Stimulated activated CD4-positive, alpha-beta T cell treated with anti-CD3 and anti-CD28 coated beads, Interleukin-4, amount 100 ng/mL, for 24 hours (primary cell): ENCODE results near the gene SLC7A9.
"Not testable (repeated sequence)": the region's sequence is repeated elsewhere in the genome, so short reads cannot be mapped to it uniquely, and the experiment has no call there.

Experiments
- DNase-seq: peaks from one replicate; pipeline ENCODE4 v3.0.0-alpha.2; 2020

Gene SLC7A9

GRCh38 chr19:32824191-32824751 is 45.3 kb downstream of the SLC7A9 start:
- DNase-seq = no peak

- no peak for DNase-seq
Measured at GRCh38 chr19:32823747-32824102, 45.8 kb downstream of the SLC7A9 start.

- no peak for DNase-seq
Measured at GRCh38 chr19:32822916-32823746, 46.4 kb downstream of the SLC7A9 start.

GRCh38 chr19:32819419-32820400 is 49.9 kb downstream of the SLC7A9 start:
- no peak for DNase-seq

- DNase-seq = no peak
Measured at GRCh38 chr19:32818536-32818935, 51.0 kb downstream of the SLC7A9 start.

GRCh38 chr19:32817569-32818476 is 51.7 kb downstream of the SLC7A9 start:
- DNase-seq = no peak

- DNase-seq = no peak
Measured at GRCh38 chr19:32816555-32817099, 52.9 kb downstream of the SLC7A9 start.

GRCh38 chr19:32814624-32815023 is 54.9 kb downstream of the SLC7A9 start:
- no peak for DNase-seq

- no peak for DNase-seq
Measured at GRCh38 chr19:32813862-32814425, 55.6 kb downstream of the SLC7A9 start.

- DNase-seq = no peak
Measured at GRCh38 chr19:32812571-32812970, 57.0 kb downstream of the SLC7A9 start.

- no peak for DNase-seq
Measured at GRCh38 chr19:32812036-32812435, 57.5 kb downstream of the SLC7A9 start.

- DNase-seq = no peak
Measured at GRCh38 chr19:32811151-32811550, 58.4 kb downstream of the SLC7A9 start.

- DNase-seq = no peak
Measured at GRCh38 chr19:32810452-32810851, 59.1 kb downstream of the SLC7A9 start.

GRCh38 chr19:32809754-32810153 is 59.8 kb downstream of the SLC7A9 start:
- DNase-seq = no peak

- DNase-seq = no peak
Measured at GRCh38 chr19:32809254-32809653, 60.3 kb downstream of the SLC7A9 start.

GRCh38 chr19:32808236-32808635 is 61.3 kb downstream of the SLC7A9 start:
- DNase-seq = no peak

GRCh38 chr19:32802840-32803239 is 66.7 kb downstream of the SLC7A9 start:
- no peak for DNase-seq

GRCh38 chr19:32800754-32801153 is 68.8 kb downstream of the SLC7A9 start:
- DNase-seq = no peak

- no peak for DNase-seq
Measured at GRCh38 chr19:32800191-32800590, 69.4 kb downstream of the SLC7A9 start.

GRCh38 chr19:32798201-32798600 is 71.4 kb downstream of the SLC7A9 start:
- DNase-seq = no peak

GRCh38 chr19:32789429-32789828 is 80.1 kb downstream of the SLC7A9 start:
- DNase-seq = no peak

GRCh38 chr19:32787895-32788294 is 81.7 kb downstream of the SLC7A9 start:
- not testable (repeated sequence) for DNase-seq
